GM11168 (cell line): ENCODE results near the gene HTD2.
"Not testable (repeated sequence)": the region's sequence is repeated elsewhere in the genome, so short reads cannot be mapped to it uniquely, and the experiment has no call there.

Experiments used
- in situ Hi-C: fragments of 300-500 bp; cut with MboI; formaldehyde crosslinking; loops from one replicate; pipeline ENCODE4 v1.12.0; 2022; ENCODE audit warnings: low sequenced_read_pairs; ENCODE audit not compliant: unreplicated experiment

The HTD2 gene

DNA sequence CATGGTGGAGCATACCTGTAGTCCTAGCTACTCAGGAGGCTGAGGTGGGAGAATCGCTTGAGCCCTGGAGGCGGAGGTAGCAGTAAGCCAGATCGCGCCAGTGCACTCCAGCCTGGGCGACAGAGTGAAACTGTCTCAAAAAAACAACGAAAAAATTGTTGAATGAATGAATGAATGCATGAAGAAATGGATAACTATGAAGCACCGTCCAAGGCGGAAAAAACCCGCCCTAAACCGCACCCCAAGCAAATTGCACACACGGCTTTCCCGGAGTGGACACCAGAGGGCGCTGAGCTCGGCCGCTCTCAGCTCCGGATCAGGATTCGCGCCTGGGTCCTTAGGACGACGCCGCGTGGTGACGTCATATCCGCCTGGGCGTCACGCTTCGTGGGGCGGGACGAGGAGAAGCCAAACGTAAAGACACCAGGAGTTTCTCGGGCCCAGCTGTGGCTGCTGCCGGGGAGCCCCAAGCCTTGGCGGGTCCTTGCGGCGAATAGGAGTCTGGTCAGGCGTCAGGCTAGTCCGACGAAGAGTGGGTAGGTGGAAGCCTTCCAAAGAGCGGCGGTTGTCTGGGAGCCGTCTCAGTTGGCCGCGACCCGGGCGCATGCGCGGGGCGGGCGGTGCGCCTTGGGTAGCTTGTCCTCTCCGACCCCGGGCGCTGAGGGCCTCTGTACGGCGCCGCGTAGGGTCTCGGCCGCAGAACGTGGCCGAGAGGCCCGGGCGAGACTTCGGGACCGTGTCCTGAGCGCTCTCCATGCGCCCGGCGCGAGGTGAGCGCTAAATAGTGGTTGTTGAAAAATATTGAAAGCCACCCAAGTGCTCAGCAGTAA is at the start of gene HTD2, which contains the start of gene RPP14:
TSS of gene HTD2 (plus strand) at position 639 of the 830 bp plus-strand sequence. CDS start 11,094 bp downstream, outside the sequence.
TSS of gene RPP14 (plus strand) at position 364 of the 830 bp plus-strand sequence. CDS start 4,085 bp downstream, outside the sequence.
- in situ Hi-C loops, result no loop called here

DNA sequence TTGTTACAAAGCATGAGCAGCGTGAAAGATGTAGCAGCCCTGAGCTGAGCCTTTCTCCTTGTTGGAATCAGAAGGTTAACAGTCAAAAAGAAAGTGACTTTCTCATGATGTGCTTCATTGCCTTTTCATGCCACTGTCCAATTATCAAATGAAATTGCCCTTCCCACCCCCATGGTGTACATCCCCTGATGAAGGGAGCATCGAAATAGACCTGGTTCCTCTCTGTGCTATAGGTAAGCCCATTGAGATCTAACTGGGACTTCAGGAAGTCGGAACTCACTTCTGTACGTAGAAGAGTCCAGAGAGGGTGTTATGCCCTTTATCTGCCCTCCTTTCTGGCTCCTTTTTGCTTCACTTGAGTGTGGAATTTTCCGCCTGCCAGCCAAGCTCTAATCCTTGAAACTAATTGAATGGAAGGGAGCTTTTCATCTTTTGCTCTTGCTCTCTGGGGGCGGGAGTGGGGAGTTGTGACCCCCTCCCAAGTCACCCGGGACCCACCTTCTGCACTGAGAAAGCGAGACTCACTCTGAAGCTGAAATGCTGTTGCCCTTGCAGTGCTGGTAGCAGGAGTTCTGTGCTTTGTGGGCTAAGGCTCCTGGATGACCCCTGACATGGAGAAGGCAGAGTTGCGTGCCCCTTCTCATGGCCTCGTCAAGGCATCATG is 47.8 kb upstream of the HTD2 start:
- in situ Hi-C loops, result no loop called here

DNA sequence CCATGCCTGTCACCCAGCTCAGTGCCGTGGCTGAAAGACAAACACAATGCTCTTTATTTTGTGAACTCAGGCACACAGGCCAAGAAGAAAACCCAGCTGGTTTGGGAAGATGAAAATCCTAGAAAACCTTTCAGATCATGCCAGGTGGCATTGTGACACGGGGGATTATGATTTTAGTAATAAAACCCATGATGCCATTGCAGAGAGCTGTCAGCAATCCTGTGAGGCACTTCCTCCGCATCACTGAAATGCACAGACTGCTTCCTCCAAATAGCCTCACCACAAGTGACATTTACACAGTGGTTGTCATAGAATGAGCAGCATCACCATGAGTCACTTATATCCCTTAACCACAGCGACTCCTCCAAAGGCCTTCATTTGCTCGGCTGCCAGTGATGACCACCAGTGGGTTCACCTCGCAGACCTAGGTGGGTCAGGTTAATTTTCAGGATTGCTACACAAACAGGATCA is 46.0 kb upstream of the HTD2 start:
- in situ Hi-C loops, result no loop called here

DNA sequence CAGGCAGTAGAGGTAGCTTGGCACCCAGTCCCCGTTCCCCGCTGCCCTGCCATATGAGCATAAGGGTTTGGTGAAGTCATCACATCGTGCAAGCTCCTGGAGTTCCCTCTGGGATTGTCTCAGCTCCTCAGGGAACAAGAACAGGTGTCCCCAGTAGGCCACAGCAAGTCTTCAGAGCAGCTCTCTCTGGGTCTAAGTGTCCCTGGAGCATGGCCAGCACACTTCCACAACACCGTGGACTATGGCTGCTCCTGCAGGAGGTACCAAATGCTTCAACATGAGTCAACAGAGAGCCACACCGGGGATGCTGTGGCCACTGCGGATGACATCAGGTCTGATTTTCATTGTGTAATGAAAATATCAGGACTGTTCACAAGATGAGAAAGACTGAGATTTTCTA is 45.6 kb upstream of the HTD2 start:
- in situ Hi-C loops, result no loop called here

DNA sequence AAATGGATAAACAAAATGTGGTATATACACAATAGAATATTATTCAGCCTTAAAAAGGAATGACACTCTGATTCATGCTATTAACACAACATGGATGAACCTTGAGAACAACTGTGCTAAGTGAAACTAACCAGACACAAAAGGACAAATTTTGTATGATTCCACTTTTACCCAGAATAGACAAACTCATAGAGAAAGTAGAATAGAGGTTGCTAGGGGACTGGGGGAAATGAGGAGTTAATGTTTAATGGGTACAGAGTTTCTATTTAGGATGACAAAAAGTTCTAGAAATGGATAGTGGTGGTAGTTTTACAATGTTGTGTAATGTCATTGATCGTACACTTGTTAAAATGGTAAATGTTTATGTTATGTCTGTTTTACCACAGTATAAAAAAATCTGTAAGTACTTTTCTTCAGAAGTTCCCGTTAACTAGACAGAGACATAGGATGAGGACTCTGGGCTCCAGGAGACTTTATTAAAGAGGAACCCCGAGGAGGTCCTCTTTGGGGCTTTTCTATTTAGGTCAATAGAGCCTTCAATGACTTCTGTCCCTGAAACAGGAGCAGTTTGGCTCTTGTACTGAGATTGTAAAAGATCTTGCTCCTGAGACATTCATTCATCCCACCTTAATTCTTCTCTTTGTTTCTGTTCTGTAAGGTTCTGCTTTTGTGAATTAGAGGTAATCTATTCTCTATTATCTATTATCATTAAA is 44.2 kb upstream of the HTD2 start:
- in situ Hi-C loops, result no loop called here

DNA sequence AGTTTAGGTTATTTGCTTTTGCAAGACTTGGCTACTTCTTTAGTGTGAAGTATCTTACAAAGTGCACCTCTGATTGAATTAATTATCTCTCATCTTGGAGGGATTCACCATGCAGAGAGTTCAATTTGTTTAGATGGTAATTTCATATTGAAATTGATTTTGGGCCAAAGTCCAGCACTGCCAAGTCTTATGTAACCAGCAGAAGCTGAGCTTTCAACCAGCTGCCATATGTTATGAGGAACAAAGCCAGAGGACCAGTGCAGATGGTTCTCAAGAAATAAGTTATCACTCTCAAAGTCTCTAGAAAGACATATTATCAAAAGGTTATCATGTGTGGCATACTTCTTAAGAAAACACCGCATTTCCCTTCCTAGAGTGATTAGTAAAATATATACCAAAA is 39.7 kb upstream of the HTD2 start:
- in situ Hi-C loops, result no loop called here

DNA sequence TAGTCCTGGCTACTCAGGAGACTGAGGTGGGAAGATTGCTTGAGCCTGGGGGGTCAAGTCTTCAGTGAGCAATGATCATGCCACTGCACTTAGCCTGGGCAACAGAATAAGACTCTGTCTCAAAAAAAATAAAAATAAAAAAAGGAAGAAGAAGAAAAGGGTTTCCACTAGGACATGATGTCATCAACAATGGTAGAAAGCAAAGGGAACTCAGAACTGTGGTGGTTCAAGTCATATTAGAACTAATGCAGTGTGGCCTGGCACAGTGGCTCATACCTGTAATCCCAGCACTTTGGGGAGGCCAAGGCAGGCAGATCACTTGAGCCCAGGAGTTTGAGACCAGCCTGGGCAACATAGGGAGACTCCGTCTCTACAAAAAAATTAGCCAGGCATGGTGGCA is 38.8 kb upstream of the HTD2 start:
- in situ Hi-C loops, result not testable (repeated sequence)

DNA sequence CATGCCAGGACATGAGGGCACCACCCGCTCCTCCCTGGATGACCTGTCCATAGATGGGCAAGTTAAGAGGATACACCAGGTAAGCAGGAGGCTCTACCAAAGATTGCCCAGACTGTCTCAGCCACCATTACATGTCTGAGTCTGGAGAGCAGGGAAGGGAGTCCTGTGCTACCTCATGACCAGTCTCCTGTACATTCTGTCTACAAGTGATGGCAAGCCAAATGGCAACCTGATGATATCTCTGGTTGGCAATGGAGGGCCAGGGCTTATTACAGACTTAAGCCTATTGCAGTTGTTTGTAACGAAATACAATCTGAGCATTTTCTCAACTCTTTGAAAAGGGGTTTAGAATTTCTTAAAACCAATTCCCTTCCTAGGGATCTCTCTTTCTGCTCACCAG is 37.0 kb upstream of the HTD2 start:
- in situ Hi-C loops, result no loop called here

DNA sequence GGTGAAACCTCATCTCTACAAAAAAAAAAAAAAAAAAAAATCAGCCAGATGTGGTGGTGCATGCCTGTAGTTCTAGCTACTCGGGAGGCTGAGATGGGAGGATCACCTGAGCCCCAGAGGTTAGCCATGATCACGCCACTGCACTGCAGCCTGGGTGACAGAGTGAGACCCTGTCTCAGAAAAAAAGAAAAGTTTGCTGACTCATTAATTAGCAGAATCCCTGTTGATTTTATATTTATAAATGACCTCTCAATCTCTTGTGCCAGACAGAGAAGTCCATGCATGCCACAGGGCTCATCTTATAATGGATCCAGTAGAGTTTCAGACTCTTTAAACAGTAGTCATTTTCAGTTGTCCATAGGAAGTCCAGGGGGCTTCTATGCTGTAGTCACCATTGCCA is 35.8 kb upstream of the HTD2 start:
- in situ Hi-C loops, result no loop called here

DNA sequence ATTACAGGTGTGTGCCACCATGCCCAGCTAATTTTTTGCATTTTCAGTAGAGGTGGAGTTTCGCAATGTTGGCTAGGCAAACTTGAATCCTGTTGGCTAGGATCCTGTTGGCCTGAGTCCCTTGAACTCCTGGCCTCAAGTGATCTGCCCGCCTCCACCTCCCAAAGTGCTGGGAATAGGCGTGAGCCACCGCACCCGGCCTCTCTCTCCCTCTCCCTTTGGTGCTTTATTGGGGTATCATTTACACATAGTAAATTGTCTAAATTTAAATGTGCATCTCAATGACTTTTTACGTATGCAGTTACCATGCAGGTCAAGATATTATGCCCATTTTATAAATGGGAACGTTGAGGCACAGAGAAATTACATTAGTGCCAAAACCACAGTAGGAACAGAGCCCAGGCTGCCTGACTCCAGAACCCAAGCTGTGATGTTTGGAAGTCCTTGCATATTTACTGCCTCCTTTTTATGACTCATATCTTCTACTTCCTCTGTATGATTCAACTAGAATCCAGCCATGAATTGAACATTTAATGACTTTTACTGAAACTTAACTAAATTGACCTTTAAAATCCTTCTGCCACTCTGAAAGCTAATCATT is 34.3 kb upstream of the HTD2 start:
- in situ Hi-C loops, result no loop called here

DNA sequence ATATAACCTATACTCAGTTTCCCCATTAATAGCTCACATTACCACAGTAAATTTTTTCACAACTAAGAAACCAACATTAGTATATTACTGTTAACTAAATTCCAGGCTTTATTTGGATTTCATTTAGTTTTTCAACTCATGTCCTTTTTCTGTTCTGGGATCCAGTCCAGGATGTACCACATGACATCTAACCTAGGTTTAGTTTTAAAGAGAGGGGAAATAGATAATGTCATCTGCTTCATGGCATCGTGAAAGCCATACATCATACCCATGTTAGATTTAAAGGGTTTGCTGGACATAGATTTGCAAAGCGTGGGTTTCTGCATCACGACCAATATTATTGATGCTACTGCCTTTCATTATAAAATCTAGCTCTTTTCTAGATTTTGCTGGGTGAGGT is 33.4 kb upstream of the HTD2 start:
- in situ Hi-C loops, result no loop called here

DNA sequence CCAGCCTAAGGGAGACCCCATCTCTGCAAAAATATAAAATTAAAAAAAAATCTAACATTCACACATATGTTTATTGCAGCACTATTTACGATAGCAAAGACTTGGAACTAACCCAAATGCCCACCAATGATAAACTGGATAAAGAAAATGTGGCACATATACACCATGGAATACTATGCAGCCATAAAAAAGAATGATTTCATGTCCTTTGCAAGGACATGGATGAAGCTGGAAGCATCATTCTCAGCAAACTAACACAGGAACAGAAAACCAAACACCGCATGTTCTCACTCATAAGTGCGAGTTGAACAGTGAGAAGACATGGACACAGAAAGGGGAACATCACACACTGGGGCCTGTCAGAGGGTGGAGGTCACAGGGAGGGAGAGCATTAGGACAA is 33.0 kb upstream of the HTD2 start:
- in situ Hi-C loops, result not testable (repeated sequence)

DNA sequence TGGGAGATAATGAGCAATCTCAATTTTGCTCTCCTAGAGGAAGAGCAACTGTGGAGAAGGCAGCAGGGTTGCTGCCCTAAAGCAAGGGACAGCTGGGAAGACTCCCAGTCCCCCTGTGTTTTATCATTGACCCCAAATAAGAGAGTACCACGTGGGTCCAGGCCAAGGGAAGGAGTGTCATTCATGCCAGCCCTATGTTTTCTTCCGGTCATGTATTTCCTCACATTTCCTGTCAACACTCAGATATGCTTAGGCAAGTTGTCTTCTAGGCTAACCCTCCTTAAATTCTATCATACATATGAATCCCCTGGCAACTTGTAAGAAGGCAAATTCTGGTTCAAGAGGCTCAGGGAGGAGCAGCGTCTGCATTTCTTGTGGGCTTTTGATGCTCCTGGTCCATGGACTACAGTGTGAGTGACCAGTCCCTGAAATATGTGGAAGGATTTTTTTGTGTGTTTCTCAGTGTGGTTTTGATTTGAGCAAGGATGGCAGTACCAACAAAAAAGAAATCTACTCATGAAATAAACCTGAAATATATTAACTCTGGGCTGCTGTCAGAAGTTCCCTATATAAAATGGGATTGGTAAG is 32.2 kb upstream of the HTD2 start:
- in situ Hi-C loops, result no loop called here

DNA sequence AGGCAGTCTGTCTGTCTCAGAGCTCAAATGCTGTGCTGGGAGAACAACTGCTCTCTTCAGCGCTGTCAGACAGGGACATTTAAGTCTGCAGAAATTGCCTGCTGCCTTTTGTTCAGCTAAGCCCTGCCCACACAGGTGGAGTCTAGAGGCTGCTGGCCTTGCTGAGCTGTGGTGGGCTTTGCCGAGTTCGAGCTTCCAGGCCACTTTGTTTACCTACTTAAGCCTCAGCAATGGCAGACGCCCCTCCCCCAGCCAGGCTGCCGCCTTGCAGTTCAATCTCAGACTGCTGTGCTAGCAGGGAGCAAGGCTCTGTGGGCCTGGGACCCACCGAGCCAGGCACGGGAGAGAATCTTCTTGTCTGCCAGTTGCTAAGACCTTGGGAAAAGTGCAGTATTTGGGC is 25.3 kb upstream of the HTD2 start:
- in situ Hi-C loops, result no loop called here

DNA sequence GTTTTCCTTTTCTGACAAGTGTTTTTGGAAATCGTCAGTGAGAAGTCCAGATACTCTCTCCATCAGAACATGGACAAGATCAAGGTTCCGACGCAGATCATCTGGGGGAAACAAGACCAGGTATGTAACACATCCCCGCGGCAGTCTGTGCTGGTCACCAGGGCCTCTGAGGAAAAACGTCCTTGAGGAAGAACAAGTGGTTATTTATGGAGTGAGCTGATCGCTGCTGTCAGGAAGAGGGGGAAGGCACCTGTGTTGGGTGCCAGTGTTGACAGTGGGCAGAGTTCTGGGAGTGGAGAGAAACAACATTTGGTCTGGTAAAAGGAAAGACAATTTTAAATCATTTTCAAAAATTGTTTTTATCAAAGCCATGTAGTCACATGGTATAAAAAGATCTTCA is 21.0 kb upstream of the HTD2 start:
- in situ Hi-C loops, result no loop called here

DNA sequence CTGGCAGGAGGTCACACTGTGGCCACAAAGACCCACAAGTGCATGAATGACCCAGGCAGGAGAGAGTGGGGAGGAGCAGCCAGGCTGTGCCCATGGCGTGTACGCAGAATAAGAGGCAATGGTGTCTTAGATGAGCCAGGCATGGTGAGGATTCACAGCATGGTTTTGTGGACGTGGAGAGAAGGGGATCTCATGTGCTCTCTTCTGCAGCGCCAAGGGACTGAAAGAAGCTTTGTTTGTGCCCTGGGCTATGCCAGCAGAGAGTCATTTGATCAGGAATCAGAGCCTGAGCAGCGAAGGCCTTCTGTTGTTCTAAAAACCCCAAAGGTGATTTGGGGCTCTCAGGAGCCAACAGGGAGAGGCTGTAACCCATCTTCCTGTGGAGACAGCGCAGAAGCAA is 19.0 kb upstream of the HTD2 start:
- in situ Hi-C loops, result no loop called here

DNA sequence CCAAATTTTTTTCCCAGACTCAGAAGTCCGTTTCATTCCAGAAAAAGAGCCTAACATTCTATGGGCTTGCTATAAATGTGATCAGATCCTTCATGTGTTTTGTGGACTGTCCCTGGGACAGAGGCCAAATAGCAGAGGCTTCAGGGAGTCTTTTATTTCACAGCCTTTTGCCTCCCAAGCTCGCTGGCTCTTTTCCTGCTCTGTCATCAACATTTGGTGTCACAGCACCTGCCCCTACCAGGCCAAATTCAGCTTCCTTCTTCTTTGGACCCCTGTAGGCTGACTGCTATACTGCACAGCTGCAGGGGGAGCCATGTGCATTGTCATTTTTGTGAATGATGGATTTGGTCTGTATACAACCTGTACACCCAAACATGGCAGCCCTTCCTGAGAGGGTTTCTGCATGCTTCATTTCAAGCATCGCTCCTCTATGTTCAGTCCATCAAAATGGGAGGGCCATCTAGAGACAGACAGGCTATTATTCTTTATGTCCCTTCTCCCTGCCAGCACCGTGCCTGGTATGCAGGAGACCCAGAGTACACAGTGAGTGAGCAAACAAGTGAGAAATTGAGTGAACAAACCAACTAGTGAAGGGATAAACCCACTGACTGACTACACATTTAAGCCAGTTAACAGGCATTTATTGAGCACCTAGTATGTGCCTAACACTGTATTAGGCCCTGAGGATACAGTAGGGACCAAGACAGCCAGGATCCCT is 18.1 kb upstream of the HTD2 start:
- in situ Hi-C loops, result no loop called here

DNA sequence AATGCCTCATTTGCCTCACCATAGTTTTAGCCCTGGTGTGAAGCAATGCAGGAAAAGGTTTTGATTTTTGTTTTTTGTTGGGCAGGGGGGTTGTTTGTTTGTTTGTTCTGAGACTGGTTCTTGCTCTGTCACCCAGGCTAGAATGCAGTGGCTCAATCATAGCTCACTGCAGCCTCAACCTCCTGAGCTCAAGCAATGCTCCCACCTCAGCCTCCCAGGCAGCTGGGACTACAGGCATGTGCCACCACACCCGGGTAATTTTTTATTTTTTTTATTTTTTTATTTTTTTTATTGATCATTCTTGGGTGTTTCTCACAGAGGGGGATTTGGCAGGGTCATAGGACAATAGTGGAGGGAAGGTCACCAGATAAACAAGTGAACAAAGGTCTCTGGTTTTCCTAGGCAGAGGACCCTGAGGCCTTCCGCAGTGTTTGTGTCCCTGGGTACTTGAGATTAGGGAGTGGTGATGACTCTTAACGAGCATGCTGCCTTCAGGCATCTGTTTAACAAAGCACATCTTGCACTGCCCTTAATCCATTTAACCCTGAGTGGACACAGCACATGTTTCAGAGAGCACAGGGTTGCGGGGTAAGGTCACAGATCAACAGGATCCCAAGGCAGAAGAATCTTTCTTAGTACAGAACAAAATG is 17.2 kb upstream of the HTD2 start:
- in situ Hi-C loops, result not testable (repeated sequence)

DNA sequence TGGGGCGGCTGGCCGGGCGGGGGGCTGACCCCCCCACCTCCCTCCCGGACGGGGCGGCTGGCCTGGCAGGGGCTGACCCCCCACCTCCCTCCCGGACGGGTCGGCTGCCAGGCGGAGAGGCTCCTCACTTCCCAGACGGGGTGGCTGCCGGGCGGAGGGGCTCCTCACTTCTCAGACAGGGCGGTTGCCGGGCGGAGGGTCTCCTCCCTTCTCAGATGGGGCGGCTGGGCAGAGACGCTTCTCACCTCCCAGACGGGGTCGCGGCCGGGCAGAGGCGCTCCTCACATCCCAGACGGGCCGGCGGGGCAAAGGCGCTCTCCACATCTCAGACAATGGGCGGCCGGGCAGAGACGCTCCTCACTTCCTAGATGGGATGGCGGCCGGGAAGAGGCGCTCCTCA is 15.9 kb upstream of the HTD2 start:
- in situ Hi-C loops, result not testable (repeated sequence)
